ENCODE data around the gene RPH3AL. TPM values are rescaled to one million over a fixed set of nuclear protein-coding genes. Genes with fewer than 3 reads are reported as not detected.

Gene RPH3AL
- total and polyA plus RNA-seq, 7 experiments from 2014 or later: 0.84 to 19.6 (median 4.3) TPM

Other genes starting within 250 kb of the RPH3AL start
- gene SCGB1C2, start 215.2 kb downstream of the RPH3AL start, total RNA-seq: not detected
- gene SCGB1C2, start 215.2 kb downstream of the RPH3AL start, polyA plus RNA-seq: not detected
- under 1 TPM in 3 of 5 experiments, not detected in 2; 0.24 to 0.58 (median 0.27) TPM for gene DOC2B, start 171.2 kb downstream of the RPH3AL start, total RNA-seq
- gene DOC2B, start 171.2 kb downstream of the RPH3AL start, polyA plus RNA-seq: not detected
- gene RFLNB, start 93.1 kb upstream of the RPH3AL start, total RNA-seq: 100 to 1,000 TPM in 1 of 5 experiments, 10 to 100 TPM in 4; 53.9 to 180 (median 59.2) TPM
- 10 to 100 TPM; 38.8 to 43.9 TPM for gene RFLNB, start 93.1 kb upstream of the RPH3AL start, polyA plus RNA-seq